CD4-positive, alpha-beta T cell treated with Interferon gamma for 1 hour (primary cell): Measurements from ENCODE around the gene ERGIC1.

Experiments
- DNase-seq: peaks from one replicate; pipeline ENCODE4 v3.0.0-alpha.2; 2020

The ERGIC1 gene

GRCh38 chr5:172904643-172905345 lies 70.7 kb downstream of the ERGIC1 start:
- DNase-seq, result no peak

- no peak for DNase-seq
These were observed 71.5 kb downstream of the ERGIC1 start for GRCh38 chr5:172905346-172906140.

- no peak for DNase-seq
These were observed 72.4 kb downstream of the ERGIC1 start for GRCh38 chr5:172906436-172906835.

GRCh38 chr5:172906888-172907287 lies 72.8 kb downstream of the ERGIC1 start:
- no peak for DNase-seq

GRCh38 chr5:172907657-172908056 lies 73.6 kb downstream of the ERGIC1 start:
- no peak for DNase-seq

- DNase-seq, result no peak
These were observed 74.6 kb downstream of the ERGIC1 start for GRCh38 chr5:172908662-172909061.

- no peak for DNase-seq
These were observed 76.0 kb downstream of the ERGIC1 start for GRCh38 chr5:172909931-172910502.

- DNase-seq, result peak; percentile 66
These were observed 77.0 kb downstream of the ERGIC1 start for GRCh38 chr5:172910828-172911627.

- no peak for DNase-seq
These were observed 77.5 kb downstream of the ERGIC1 start for GRCh38 chr5:172911628-172911880.

GRCh38 chr5:172911976-172912375 lies 77.9 kb downstream of the ERGIC1 start:
- no peak for DNase-seq

GRCh38 chr5:172913117-172913850 lies 79.2 kb downstream of the ERGIC1 start:
- no peak for DNase-seq

GRCh38 chr5:172915514-172915913 lies 81.5 kb downstream of the ERGIC1 start:
- DNase-seq, result no peak

- peak; percentile 41 for DNase-seq
These were observed 84.6 kb downstream of the ERGIC1 start for GRCh38 chr5:172918421-172919371.

GRCh38 chr5:172919525-172920446 lies 85.7 kb downstream of the ERGIC1 start:
- DNase-seq, result no peak

GRCh38 chr5:172920447-172920849 lies 86.4 kb downstream of the ERGIC1 start:
- DNase-seq, result no peak

GRCh38 chr5:172920995-172921394 lies 86.9 kb downstream of the ERGIC1 start:
- DNase-seq, result no peak

- DNase-seq, result no peak
These were observed 87.9 kb downstream of the ERGIC1 start for GRCh38 chr5:172921906-172922305.

- no peak for DNase-seq
These were observed 89.5 kb downstream of the ERGIC1 start for GRCh38 chr5:172923539-172923938.

GRCh38 chr5:172925336-172925948 lies 91.4 kb downstream of the ERGIC1 start:
- no peak for DNase-seq

- no peak for DNase-seq
These were observed 92.0 kb downstream of the ERGIC1 start for GRCh38 chr5:172926008-172926523.
